ENCODE measurements around the gene GPR158.

Gene GPR158

DNA sequence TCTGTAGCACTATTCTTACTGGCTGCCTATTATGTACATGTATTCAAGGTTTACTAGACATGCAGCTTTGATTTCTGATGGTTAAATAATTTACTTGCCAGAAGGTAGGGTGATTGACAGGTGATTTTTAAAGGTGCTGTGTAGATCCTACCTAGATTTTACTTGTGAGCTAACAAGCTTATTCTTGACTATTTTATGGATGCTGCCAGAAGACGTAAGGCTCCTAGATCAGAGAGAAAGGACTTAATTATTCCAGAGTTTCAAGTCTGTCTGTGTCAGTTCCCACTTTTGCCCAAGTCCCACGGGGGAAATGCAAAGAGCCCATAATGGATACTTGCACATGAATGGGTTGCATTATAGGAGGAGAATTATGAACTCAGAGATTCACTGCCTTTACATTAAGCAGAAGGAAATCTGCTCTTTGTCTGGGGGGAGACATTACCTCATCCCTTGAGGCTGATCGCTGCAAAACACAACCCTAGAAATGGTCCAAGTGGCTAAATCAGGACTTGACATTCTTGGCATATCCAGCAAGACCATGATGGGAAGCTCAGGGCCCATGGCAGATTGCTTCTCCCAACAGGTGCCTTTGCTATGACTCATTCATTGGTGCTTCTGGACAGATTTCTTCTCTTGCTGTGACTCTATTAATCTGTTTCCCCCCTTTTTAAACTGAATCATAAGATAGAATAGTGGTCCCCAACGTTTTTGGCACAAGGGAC is 32.1 kb downstream of the GPR158 start:
- DNase-seq = no peak

DNA sequence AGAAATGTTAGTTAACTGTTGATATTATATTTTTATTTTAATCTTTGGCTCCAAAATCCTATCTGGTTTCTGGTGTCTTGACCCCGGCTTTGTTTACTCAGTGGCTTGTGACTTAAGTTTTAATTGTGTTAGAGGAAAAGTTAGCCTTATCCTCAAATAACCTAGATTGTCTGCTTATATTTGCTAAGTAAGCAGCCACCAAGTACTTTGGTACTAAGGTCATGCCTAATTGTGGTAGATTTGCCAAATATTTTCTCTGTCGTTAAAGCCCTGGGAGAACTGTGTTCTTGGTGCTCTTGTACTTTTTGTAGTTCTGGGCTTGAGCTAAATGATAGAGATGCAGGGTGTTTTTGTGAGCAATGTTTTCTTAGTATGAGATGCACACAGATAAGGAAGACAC is 34.8 kb downstream of the GPR158 start:
- DNase-seq = no peak

DNA sequence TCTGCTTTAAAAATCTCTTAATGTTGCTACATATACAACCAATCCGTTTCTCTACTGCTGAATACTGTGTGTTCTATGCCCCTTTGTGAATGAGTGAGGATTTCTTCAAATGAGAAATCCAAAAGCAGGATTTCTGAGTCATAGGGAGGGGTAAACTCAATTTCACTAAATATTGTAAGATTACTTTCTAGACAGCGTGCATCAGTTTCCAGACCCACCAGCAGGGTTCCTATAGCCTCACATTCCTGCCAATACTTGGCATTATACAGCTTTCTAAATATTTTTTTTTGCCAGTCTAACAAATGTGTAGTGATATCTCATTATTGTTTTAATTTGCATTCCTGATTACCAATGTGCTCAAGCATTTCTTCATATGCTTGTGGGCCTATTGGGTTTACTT is 35.5 kb downstream of the GPR158 start:
- no peak for DNase-seq

DNA sequence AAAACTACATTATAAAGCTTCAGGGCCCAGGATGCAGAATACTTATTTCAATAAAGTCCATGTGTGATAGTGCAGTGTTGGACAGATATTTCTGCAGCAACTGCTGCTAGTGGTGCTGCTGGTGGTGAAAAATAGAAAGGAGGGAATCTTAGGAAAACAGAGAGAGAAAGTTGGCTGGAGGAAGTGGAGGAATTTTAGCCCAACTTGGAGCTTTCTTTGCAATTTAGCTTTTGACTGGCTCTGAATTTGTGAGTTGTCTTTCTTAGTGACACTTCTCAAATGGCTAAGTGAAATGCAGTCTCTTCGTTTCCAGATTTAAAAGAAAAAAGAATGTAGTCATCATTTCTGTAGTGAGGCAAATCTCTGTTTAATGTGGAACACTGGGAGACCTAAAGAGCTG is 45.4 kb downstream of the GPR158 start:
- no peak for DNase-seq

DNA sequence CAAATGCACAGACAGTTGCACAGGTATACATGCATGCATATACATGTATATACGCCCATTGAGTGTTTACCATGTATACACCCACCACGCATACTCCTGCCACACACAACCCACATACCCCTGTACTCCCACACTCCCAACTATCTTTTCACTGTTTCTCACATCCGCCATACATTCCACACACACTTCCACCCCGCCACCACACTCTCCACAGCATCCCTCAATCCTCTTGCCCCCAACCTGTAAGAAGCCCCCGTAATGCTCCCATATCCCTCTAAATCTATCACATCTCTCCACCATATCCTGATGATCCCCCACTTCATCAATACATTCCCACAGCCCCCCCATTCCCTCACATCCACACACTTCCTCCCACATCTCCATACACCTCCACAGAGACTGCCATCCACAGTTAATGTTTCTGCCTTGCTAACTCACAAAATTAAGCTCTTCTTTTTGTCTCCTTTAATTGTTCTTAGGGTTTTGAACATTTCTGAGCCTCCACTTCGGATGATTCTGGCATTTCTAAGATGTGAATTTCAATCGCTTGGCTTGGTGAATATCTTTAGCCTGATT is 47.4 kb downstream of the GPR158 start:
- DNase-seq = no peak

DNA sequence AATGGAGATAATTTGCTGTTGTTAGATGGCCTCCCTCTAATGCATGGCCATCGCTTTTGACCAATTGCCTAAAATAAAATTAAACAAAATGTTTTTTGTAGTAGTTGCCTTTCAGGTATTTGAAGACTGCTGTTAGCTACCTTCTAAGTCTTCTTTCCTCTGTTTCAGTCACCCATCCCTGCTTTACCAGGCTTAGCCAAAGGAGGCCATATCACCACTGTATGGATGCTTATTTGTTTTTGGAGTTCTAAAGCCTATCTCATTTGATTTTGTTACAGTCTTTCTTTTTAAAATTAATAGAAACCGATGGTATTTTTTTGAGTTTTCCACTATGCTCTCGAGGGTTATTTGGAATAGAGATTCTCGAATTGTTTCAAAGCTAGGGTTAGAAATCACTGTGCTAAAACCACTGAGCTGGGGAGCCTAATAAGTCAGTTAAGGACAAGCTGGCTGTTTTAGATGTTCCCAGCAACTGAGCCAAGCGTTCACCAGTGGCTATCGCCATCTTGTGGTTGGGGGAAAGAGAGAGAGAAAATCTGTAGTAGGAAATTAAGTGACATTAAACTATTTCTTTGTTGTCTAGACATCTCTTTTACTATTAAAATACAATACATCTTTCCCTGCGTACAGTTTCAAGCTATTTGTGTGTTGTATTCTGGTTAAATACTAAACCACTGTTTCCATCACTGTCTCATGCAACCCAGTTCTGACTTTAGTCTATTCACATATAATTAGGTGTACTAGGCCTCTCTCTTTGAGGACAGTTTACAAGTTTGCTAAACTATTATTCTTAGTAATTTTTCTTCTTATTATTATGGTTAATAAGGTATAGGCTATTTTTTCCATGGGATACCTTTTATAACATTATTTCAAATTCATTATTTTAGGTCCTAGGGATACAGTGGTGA is 52.2 kb downstream of the GPR158 start:
- DNase-seq = peak; percentile 2

DNA sequence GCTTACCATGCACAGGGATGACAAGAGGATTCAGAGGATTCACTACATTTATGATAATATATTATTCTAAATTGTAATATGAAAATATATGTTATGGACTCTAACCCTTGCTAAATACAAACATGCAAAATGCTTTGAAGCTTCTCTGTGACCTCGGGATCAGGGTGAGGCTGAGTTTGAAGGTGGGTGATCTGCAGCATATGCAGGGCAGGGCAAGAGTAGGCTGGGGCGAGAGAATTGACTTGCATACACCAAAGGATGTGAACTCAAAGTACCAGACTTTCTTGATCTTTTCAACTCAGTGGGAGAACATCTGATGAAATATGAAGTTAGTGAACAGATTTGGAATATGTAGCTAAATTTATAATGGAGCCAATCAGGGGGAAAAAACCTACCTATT is 57.0 kb downstream of the GPR158 start:
- no peak for DNase-seq

DNA sequence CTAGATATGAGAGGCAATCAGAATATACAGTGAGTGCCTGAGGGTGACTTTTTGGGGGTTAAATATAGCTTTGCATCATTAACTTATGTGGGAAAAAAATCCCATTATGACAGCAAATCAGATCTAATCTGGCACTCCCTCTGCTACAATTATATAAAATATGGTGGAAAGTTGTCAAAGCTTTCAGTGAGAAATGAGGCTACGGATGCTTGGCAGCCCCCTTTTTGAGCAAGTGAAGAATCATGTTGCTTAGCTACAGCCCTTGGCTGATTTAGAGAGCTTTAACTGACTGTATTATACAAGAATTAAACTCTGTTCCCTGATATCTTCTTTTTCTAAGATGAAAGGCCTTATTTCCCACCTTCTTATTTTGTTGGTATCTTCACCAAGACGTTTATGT is 57.4 kb downstream of the GPR158 start:
- DNase-seq = no peak

DNA sequence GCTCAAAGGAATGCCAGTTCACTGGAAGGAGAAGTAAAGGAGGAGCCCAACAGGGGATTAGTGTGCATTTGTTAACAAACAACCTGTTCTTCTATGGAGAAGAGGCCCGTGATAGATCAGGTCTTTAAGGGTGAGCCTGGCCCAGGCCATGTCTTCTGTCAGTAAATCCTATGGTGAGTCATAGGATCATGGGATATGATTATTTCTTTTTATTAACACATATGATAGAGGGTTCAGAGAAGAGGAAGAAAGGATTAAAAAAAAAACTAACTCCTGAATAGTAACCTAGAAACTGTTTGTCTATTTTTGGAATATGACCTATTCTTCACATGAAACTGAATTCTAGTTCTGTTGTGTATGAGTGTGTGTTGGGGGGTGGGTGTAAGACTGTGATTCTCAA is 70.4 kb downstream of the GPR158 start:
- DNase-seq = no peak

DNA sequence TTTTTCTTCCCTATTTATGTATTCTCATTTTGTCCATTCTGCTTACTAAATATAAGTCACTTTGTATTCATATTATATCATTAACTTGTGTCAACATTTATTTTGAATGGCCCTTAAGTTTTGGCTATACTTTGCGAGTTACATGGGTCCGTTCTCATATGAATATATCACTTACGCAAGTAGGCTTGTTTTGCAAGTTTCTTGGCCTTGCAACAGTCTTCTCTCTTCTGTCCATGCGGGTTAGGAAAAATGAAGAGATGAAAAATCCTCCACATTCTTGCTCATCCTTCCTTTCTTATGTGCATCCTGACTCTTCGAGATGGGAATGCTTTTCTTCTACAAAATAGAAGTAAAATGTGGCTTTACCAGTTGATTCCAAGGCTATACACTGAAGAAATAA is 82.8 kb downstream of the GPR158 start:
- no peak for DNase-seq

DNA sequence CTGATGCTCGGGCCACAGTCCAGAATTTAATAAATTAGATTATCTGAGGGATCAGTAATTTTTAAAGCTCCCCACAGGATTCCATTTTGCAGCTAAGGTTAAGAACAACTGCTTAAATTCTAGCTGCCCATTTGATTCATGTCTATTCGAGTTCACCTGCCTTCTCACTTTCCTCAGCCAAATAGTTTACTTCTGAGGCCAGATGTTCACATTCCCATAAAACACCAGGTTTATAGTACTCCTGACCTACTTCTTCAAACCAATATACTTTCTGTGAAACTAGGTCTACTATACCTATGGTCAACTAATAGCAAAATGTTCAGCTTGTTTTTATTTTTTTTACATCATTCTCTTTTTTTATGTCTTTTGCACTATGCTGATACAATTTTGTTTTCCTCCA is 86.3 kb downstream of the GPR158 start:
- no peak for DNase-seq

DNA sequence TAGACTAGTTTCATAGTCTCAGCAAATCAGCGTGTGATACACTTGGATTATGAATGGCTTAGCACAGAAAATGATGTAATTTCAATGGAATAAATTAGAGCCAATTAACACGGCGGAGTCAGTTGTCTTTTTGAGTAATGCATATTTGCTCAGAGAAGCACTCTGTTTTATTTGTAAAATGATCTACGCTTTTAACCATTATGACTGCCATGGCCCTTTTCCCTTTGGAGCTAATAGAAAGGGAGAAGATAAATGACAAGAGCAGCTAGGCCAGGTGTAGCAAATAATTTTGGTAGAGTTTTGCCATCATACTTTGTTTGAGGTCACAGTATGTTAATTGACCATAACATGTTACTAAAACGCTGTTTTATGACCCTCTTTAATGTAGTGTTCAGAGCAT is 86.8 kb downstream of the GPR158 start:
- no peak for DNase-seq

DNA sequence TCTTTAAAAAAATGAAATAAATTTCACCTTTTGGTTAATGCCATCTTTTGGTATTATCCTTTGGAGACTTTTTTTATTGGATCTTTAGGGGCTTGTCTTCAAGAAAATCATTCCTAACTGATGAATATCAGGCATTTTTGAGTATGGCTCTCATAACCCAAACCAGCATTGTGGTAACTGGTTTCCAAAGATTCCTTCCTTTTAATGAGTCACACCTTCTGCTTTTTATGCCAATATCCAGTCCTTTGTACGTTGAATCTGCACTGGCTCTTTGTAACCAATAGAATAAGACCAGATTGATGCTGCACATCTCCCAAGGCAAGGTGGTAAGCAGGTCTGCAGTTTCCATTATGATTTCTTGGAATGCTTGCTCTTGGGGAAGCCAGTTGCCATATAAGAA is 89.1 kb downstream of the GPR158 start:
- no peak for DNase-seq

DNA sequence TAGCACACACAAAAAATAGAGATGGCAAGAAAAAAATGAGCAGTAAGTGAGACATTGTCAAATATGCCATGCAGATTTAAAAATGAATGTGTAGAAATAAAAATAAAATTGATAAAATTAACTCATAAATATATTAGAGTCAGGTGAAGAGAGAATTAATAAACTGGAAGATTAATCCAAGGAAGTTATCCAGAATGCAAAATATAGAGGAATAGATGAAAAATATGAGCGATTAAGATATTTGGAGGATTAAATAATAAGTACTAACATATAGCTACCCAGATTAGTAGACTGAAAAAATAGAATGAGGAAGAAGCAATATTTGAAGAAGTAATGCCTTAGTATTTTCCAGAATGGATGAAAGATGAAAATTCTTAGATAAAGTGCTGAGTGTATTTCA is 103.4 kb downstream of the GPR158 start:
- DNase-seq = no peak

DNA sequence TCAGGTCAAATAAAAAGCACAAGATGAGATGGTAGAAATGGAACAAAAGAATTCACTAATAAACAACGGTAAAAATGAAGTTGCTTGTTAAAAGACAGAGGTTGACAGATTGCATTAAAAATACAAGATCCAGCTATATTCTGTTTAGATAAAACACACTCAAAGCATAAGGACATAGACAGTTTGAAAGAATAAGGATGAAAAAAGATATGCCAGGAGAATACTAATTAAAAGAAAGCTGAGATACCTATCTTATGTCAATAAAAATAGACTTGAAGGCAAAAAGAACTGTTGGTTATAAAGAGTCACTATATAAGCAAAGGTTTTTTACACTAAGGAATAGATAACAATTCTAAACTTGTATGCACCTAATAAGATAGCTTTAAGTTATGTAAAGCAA is 105.3 kb downstream of the GPR158 start:
- DNase-seq = no peak

DNA sequence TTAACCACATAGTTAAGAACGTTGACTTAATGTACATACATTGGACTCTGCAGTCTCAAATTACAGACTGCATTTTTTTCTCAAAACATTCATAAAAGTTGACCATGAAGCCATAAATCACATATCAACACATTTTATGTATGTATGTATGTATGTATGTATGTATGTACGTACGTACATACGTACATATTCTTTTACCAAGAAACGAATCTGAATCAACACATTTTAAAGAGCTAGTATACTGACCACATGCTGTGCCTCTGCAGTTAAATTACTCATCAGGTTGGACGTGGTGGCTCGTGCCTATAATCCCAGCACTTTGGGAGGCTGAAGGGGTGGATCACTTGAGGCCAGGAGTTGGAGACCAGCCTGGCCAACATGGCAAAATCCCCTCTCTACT is 105.8 kb downstream of the GPR158 start:
- DNase-seq = no peak

DNA sequence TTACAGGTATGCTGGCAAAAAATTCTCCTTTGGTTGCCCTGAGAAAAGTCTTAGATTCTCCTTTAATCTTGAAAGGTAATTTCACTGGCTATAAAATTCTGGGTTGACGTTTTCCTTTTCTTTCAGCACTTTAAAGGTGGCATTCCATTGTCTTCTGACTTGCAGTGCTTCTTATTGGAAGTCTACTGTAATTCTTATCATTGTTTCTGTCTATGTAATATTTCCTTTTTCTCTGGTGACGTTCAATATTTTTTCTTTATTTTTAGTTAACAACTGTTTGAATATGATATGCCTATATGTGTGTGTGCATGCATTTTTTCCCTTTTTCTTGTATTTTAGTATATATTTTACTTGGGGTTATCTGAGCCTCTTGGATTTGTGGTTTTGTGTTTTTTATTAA is 111.0 kb downstream of the GPR158 start:
- no peak for DNase-seq

DNA sequence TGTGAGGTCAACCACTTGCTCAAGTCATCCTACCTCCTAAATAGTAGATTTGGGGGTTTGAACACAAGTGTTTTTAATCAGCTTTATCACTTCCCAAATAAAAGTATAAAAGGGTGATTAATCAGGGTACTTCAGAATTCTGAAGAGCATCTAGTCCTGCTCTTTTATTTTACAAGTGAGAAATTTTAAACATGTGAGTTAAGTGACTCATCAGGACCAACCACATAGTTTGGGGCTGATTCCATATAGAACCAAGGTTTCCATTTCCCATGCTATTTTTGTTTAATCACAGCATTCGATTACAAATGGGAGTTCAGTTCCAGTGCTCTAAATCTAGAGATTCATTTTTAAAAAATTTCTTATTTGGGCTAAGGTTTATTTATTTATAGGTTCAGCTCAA is 113.4 kb downstream of the GPR158 start:
- DNase-seq = no peak

DNA sequence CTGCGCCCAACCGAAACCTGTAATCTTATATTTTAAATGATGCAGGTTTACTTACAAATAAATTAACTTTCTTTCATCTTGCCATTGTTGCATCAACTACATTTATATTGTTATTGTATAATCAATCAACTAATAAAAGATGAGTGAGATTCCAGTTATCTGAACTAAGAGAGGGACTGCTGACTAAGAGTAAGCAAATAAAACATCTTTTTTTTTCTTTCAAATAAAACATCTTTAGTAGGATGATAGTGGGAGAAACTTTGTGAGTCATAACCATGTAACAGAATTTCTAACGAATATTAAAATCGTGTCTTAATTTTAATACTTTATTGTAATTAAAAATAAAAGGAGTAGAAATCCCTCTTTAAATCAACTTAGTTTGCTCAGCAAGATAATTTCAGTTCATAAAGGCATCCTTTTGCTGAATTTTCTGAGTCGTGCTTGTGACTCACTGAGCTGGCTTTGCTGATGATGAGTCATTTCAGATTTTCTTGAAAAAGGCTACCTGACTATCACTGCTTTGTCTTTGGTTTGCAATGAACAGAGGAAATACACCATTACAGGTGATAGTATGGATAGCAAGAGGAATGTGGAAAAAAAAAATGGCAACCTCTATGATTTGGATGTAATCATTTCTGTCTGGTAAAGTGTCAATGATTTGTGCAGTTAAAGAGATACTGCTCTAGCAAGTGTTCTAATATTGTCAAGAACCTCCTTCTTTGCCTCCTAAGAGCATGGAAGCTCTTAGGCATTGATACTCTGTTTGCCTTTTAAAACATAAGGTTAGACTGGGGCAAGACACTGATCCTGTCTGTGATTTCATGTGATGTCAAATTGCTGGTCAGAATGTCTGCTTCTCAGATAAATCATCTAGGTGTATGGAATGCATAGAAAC is 119.5 kb downstream of the GPR158 start:
- DNase-seq = no peak

DNA sequence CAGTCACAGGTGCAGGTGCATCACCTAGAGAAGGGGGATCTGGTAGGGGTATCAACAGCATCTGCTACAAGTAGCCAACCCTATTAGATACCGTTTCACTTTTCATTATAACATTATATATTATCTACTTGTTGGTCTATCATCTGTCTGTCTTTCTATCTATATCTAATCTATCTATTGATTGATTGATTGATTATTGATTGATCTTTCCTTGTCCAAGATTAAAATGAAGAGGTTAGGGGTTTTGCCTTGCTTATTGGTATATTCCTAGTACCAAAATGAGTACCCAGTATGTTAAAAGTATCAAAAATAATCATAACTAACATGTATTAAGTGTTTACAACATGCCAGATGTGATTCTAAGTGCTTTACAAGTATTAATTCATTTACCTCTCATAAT is 121.5 kb downstream of the GPR158 start:
- no peak for DNase-seq

DNA sequence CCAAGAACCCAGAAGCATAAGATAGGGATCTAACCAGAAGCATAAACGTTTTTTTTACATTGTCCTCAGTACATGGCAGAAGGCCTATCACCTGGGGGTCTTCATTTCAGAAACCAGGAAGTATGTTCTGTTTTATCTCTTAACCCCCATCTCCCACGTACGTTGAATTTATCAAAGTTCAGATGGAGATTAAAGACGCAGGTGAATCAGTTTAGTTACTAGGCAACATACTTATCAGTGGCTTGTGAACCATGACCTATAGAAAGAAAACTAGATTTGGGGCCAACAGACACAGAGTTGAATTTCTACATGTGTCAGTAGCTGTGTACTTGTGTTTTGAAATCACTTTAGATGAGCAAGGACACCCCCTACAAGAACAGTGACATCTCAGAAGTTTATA is 122.7 kb downstream of the GPR158 start:
- DNase-seq = no peak

DNA sequence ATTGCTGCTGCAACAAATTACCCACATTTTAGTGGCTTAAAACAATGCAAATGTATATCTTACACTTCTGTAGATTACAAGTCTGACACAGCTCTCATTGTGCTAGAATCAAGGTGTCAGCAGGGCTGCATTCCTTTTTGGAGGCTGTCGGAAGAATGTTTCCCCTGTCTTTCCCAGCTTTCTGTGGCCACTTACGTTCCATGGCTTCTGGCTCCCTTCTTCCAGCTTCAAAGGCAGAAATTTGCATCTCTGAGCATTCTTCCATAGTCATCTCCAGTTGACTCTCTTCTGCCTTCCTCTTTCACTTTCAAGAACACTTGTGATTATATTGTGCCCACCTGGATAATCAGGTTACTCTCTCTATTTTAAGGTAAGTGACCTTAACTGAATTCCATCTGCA is 125.3 kb downstream of the GPR158 start:
- no peak for DNase-seq

DNA sequence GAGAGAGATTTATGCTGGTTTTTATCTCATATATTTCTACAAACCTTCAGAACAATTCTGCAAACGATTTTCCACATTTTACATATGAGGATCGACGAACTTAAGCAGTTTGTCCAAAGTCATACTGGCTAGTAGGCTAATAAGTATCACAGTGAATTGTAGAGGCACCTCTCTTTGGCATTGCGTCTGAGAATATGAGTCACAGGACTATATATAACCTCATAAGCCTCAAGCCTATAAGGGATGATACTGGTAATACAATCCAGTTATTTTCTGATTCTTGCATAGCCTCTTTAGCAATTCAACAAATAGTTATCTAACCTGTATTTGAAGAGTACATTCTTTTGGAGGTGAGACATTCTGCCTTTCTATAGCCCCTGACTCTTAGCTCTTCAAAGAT is 129.8 kb downstream of the GPR158 start:
- DNase-seq = no peak
